OCI-LY1 (cell line): ENCODE results near the gene PHKA2.

ENCODE experiments used
- EZH2 ChIP-seq: fragments of 200-600 bp; sonication (generic), shearing (Covaris generic); IDR thresholded peaks from 2 replicates; pipeline ENCODE4 v1.8.0; 2017; ENCODE audit warnings: borderline replicate concordance, mixed run types, mild to moderate bottlenecking, antibody characterized with exemption, low read length, moderate library complexity, mixed read lengths
- TF ChIP-seq, protein P1 (sequence below): fragments of 200-600 bp; sonication (generic), shearing (Covaris generic); IDR thresholded peaks from 2 replicates; pipeline ENCODE4 v1.5.1; 2017; ENCODE audit warnings: mild to moderate bottlenecking, antibody characterized with exemption, low read length, moderate library complexity, mixed read lengths

DNA sequence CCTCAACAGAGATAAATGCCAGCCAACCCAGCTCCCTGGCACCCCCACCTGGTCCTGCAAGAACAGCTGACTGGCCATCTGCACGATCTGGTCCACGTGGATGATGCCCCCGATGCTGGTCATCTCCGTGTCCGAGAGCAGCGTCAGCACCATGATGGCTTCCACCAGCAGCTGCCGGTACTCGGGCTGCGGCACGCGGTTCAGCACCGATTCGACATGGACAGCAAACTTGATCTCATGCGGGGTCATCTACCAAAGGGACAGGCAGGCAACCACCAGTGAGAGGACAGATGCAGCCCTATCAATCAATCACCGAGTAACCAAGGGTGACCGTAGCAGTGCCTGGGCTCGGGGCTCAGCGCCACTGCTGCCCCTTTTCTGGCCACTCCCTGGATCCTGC is 89.8 kb downstream of the PHKA2 start:
- TF ChIP-seq, protein P1, sequence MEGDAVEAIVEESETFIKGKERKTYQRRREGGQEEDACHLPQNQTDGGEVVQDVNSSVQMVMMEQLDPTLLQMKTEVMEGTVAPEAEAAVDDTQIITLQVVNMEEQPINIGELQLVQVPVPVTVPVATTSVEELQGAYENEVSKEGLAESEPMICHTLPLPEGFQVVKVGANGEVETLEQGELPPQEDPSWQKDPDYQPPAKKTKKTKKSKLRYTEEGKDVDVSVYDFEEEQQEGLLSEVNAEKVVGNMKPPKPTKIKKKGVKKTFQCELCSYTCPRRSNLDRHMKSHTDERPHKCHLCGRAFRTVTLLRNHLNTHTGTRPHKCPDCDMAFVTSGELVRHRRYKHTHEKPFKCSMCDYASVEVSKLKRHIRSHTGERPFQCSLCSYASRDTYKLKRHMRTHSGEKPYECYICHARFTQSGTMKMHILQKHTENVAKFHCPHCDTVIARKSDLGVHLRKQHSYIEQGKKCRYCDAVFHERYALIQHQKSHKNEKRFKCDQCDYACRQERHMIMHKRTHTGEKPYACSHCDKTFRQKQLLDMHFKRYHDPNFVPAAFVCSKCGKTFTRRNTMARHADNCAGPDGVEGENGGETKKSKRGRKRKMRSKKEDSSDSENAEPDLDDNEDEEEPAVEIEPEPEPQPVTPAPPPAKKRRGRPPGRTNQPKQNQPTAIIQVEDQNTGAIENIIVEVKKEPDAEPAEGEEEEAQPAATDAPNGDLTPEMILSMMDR, result no peak
- no peak for TF ChIP-seq EZH2
